Gastroesophageal sphincter (tissue), 4 donors: ENCODE results near the gene RIPPLY1. TPM values are rescaled to one million over a fixed set of nuclear protein-coding genes. Genes with fewer than 3 reads are reported as not detected.

Experiments used
- ATAC-seq: fragments of 150-250 bp; one replicate; pipeline ENCODE4 v1.9.1; 2016; ENCODE audit warnings: mild to moderate bottlenecking, moderate library complexity
- H3K27ac ChIP-seq, 4 donors: fragments of 200-600 bp; sonication (generic) in 3 of 4; 1 replicate in 3 of 4; 2 replicates in 1 of 4; pipeline ENCODE4 v1.5.1; 2016 to 2019
- H3K27me3 ChIP-seq: fragments of 200-600 bp; sonication (generic); one replicate; pipeline ENCODE4 v1.5.1; 2019
- H3K36me3 ChIP-seq, 2 donors: fragments of 200-600 bp; sonication (generic); one replicate each; pipeline ENCODE4 v1.5.1; 2019; ENCODE audit warnings: control low read depth in 1 of 2
- H3K4me1 ChIP-seq, 3 donors: fragments of 200-600 bp; sonication (generic); 1 replicate in 2 of 3; 2 replicates in 1 of 3; pipeline ENCODE4 v1.5.1; 2016 to 2019; ENCODE audit warnings: control low read depth in 2 of 3
- H3K4me3 ChIP-seq, 2 donors: fragments of 200-600 bp; sonication (generic); one replicate each; pipeline ENCODE4 v1.5.1; 2019; ENCODE audit warnings: mild to moderate bottlenecking in 1 of 2, moderate library complexity in 1 of 2
- H3K9me3 ChIP-seq, 3 donors: fragments of 200-600 bp; sonication (generic); one replicate each; pipeline ENCODE4 v1.5.1; 2017 to 2019; ENCODE audit warnings: control low read depth in 2 of 3
- EP300 ChIP-seq: sonication (generic); formaldehyde crosslinking; IDR thresholded peaks from one replicate; pipeline ENCODE4 v1.6.1; 2017; ENCODE audit warnings: antibody characterized with exemption, mild to moderate bottlenecking
- POLR2A ChIP-seq, 2 donors: fragments of 450-650 bp; IDR thresholded peaks; one replicate each; pipeline ENCODE4 v1.6.1; 2017; ENCODE audit warnings: antibody characterized with exemption in 2 of 2, mild to moderate bottlenecking in 2 of 2, moderate library complexity in 1 of 2
- POLR2AphosphoS5 ChIP-seq: sonication (generic); formaldehyde crosslinking; IDR thresholded peaks from one replicate; pipeline ENCODE4 v1.6.1; 2017; ENCODE audit warnings: antibody characterized with exemption
- WGBS, 2 donors: methylation state at CpG; one replicate each; pipeline ENCODE4 v1.1.5; 2018; ENCODE audit warnings: low coverage in 1 of 2; 5-methylcytosine and 5-hydroxymethylcytosine counted together
- total RNA-seq, 4 donors: library from RNA; depleted of rRNA; stranded (reverse); fragments of >200 nt; gene quantifications; one replicate each; pipeline ENCODE4 v1.1.0, GENCODE V29; 2016
- TF ChIP-seq, protein P1 (sequence below), 4 experiments: fragments of 200-600 bp in 2 of 4; fragments of 450-650 bp in 2 of 4; sonication (generic) in 1 of 4; IDR thresholded peaks; one replicate each; pipeline ENCODE4 v1.5.1; 2017 to 2019; ENCODE audit warnings: antibody characterized with exemption in 4 of 4, mild to moderate bottlenecking in 2 of 4, moderate library complexity in 2 of 4

The RIPPLY1 gene
- total RNA-seq, 4 donors from 2014 or later, result not detected

DNA sequence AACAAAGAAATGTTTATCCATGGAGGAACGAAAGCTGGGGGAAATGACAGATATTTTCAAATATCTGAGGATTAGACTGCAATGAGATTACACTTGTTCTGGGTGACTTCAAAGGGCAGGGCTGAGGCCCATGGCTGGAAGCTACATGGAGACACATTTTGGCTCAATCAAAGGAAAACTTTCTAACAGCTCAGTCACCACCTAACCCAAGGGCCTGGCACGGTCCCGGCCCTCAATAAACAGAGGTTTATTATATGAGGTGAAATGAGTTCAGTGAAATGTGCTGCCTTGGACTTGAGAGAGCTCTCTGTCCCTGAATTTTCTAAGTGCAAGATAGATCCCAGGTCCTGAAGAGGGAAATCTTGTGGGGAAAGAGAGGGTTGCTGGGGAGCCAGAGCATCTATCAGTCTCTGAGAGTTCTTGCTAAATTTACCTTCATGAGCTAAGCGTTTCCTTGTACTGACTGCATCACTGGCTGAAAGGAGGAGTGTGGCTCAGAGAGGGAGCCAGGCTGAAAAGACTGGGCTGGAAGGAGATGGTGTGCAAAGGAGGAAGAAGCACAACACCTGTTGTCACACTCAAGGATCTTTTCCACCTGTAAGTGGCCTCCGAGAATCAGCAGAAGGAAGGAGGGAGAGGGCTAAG is 2.0 kb upstream of the RIPPLY1 start:
- Histone ChIP-seq H3K27ac (peak overlapping the region in 2 of 4 donors; percentile 3 to 43), H3K4me1 (peaks cover 0 to 29% (median 0%) of the 10 kb centered on the region in 3 donors), H3K9me3 (no peaks in the 10 kb centered on the region), H3K36me3 (no peaks in the 10 kb centered on the region), H3K27me3 (no peaks in the 10 kb centered on the region), H3K4me3 (no peak overlapping the region)
- ATAC-seq, result peak; percentile 24
- WGBS, 2 donors, result 10 to 68% methylated on average over 1 to 4 of the region's 5 CpGs
- no peak for TF ChIP-seq POLR2A (IDR thresholded peaks at IDR 0.05)

GRCh38 chrX:106903856-106904528 is 851 bp upstream of the RIPPLY1 start:
- H3K36me3 ChIP-seq, result no peaks in the 10 kb centered on the region
- peak overlapping the region in 2 of 4 donors; percentile 24 to 30 for H3K27ac ChIP-seq
- H3K4me3 ChIP-seq, result no peak overlapping the region
- H3K9me3 ChIP-seq, result no peaks in the 10 kb centered on the region
- no CpG with 5 or more reads among the region's 5 CpGs for WGBS, 2 donors
- no peaks in the 10 kb centered on the region for H3K27me3 ChIP-seq
- TF ChIP-seq, protein P1, sequence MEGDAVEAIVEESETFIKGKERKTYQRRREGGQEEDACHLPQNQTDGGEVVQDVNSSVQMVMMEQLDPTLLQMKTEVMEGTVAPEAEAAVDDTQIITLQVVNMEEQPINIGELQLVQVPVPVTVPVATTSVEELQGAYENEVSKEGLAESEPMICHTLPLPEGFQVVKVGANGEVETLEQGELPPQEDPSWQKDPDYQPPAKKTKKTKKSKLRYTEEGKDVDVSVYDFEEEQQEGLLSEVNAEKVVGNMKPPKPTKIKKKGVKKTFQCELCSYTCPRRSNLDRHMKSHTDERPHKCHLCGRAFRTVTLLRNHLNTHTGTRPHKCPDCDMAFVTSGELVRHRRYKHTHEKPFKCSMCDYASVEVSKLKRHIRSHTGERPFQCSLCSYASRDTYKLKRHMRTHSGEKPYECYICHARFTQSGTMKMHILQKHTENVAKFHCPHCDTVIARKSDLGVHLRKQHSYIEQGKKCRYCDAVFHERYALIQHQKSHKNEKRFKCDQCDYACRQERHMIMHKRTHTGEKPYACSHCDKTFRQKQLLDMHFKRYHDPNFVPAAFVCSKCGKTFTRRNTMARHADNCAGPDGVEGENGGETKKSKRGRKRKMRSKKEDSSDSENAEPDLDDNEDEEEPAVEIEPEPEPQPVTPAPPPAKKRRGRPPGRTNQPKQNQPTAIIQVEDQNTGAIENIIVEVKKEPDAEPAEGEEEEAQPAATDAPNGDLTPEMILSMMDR (IDR thresholded peaks at IDR 0.05), result no peak
- TF ChIP-seq POLR2AphosphoS5 (no peak), POLR2A (IDR thresholded peaks at IDR 0.05) (no peak), EP300 (no peak)
- no peak for ATAC-seq
- peaks cover 0 to 29% (median 0%) of the 10 kb centered on the region in 3 donors for H3K4me1 ChIP-seq

DNA sequence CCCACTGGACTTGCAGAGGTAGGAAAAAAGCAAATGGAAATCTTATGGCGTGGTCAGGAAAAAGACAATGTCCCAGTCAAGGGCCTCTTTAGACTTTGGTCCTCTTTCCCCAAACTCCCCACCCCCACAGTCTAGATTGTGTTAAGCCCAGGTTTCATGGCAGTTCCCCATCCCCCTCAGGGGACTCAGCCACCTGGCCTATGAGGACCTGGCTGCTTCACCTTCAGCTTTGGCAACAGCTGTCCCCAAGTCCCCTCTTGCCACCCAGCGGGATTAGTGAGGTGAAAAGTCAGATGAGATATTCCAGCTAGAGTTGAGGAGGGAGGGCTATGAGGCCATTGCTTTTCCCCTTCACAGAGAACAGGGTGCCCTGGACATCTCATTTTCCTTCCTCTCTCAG is 457 bp downstream of the RIPPLY1 start:
- no peak for ATAC-seq
- Histone ChIP-seq H3K27me3 (no peaks in the 10 kb centered on the region), H3K4me1 (peaks cover 0 to 29% (median 0%) of the 10 kb centered on the region in 3 donors), H3K4me3 (no peak overlapping the region), H3K9me3 (no peaks in the 10 kb centered on the region), H3K27ac (no peak overlapping the region), H3K36me3 (no peaks in the 10 kb centered on the region)
- no peak for TF ChIP-seq POLR2AphosphoS5
- no peak for TF ChIP-seq EP300
- TF ChIP-seq, protein P1 (IDR thresholded peaks at IDR 0.05), result no peak
- no peak for TF ChIP-seq POLR2A (IDR thresholded peaks at IDR 0.05)
- WGBS, 2 donors, result 92 to 100% methylated on average over 1 to 2 of the region's 2 CpGs

- H3K4me3 ChIP-seq, result no peak overlapping the region
- TF ChIP-seq POLR2A (IDR thresholded peaks at IDR 0.05) (no peak), POLR2AphosphoS5 (no peak), EP300 (no peak)
- TF ChIP-seq, protein P1 (IDR thresholded peaks at IDR 0.05), result no peak
- H3K9me3 ChIP-seq, result no peaks in the 10 kb centered on the region
- H3K4me1 ChIP-seq, result peaks cover 0 to 29% (median 0%) of the 10 kb centered on the region in 3 donors
- H3K27ac ChIP-seq, result no peak overlapping the region
- whole genome bisulfite sequencing, 2 donors, result no CpG with 5 or more reads among the region's 4 CpGs
- H3K27me3 ChIP-seq, result no peaks in the 10 kb centered on the region
- H3K36me3 ChIP-seq, result no peaks in the 10 kb centered on the region
- ATAC-seq, result no peak
Observed at GRCh38 chrX:106901781-106902219, 1.3 kb downstream of the RIPPLY1 start.

GRCh38 chrX:106901341-106901740 is 1.8 kb downstream of the RIPPLY1 start:
- Histone ChIP-seq H3K9me3 (no peaks in the 10 kb centered on the region), H3K4me1 (peaks cover 0 to 24% (median 0%) of the 10 kb centered on the region in 3 donors), H3K27me3 (no peaks in the 10 kb centered on the region), H3K27ac (no peak overlapping the region), H3K36me3 (no peaks in the 10 kb centered on the region), H3K4me3 (no peak overlapping the region)
- TF ChIP-seq POLR2AphosphoS5 (no peak), EP300 (no peak), POLR2A (IDR thresholded peaks at IDR 0.05) (no peak)
- TF ChIP-seq, protein P1 (IDR thresholded peaks at IDR 0.05), result no peak
- no peak for ATAC-seq
- WGBS, 2 donors, result 100% methylated on average over 1 of the region's 3 CpGs; no CpG with 5 or more reads in 1 of the 2 donors
